Ascending aorta (tissue), 2 donors: Measurements from ENCODE around the gene HNRNPA1L2. TPM values are rescaled to one million over a fixed set of nuclear protein-coding genes. Genes with fewer than 3 reads are reported as not detected.
"Not testable (repeated sequence)": the region's sequence is repeated elsewhere in the genome, so short reads cannot be mapped to it uniquely, and the experiment has no call there.

Experiments
- DNase-seq, 2 donors: peaks; one replicate each; pipeline ENCODE4 v3.0.0-alpha.2; 2019; ENCODE audit warnings: low spot score in 2 of 2
- H3K27ac ChIP-seq, 2 donors: fragments of 200-600 bp; sonication (generic); one replicate each; pipeline ENCODE4 v1.5.1; 2016 to 2017; ENCODE audit warnings: mild to moderate bottlenecking in 1 of 2
- H3K27me3 ChIP-seq: fragments of 200-600 bp; sonication (generic); one replicate; pipeline ENCODE4 v1.5.1; 2017
- H3K36me3 ChIP-seq, 2 donors: fragments of 200-600 bp; sonication (generic); one replicate each; pipeline ENCODE4 v1.5.1; 2016
- H3K4me1 ChIP-seq, 2 donors: fragments of 200-600 bp; sonication (generic); one replicate each; pipeline ENCODE4 v1.5.1; 2016 to 2017; ENCODE audit warnings: mild to moderate bottlenecking in 1 of 2
- H3K4me3 ChIP-seq, 2 donors: fragments of 200-600 bp; sonication (generic); one replicate each; pipeline ENCODE4 v1.5.1; 2016 to 2017; ENCODE audit warnings: mild to moderate bottlenecking in 1 of 2
- H3K9me3 ChIP-seq, 2 donors: fragments of 200-600 bp; sonication (generic); one replicate each; pipeline ENCODE4 v1.5.1; 2016
- intact Hi-C: fragments of 100-400 bp; cut with DNase I; formaldehyde crosslinking; loops from one replicate; pipeline ENCODE4 v1.15.1; 2023
- total RNA-seq: library from RNA; depleted of rRNA; stranded (reverse); fragments of >200 nt; gene quantifications from one replicate; pipeline ENCODE4 v1.1.0, GENCODE V29; 2016
- TF ChIP-seq, protein P1 (sequence below), 3 experiments: fragments of 200-600 bp in 2 of 3; fragments of 450-650 bp in 1 of 3; sonication (generic) in 2 of 3; IDR thresholded peaks; one replicate each; pipeline ENCODE4 v1.5.1; 2016 to 2019; ENCODE audit warnings: antibody characterized with exemption in 3 of 3, mild to moderate bottlenecking in 1 of 3, moderate library complexity in 1 of 3

HNRNPA1L2 gene
- total RNA-seq, 1 donor from 2014 or later, result 0.32 TPM

DNA sequence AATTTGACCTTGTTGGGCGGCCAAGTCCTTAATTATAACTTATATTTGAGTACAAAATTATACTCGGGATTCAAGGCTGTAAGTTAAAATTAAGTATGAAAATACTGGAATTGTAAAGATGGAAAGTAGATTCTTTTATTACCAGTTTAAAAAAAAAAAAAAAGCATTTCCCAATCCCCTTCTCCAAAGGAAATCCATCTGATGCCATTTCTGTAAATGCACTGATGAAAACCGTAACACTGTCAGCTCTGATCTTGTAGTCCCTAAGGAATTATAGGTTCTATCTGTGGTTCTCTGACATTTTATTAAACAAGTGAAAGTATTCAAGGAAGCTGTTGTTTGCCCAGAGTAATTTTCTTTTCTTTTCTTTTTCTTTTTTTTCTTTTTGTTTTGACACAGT, 41.6 kb upstream of the HNRNPA1L2 start:
- intact Hi-C loops, result loop anchor here (10.0 kb wide), 1 partner anchor 146 kb away; the partner anchor contains the start of genes CKAP2 and VPS36
- H3K4me1 ChIP-seq, result peaks cover 0 to 7% of the 10 kb centered on the region in 2 donors

DNA sequence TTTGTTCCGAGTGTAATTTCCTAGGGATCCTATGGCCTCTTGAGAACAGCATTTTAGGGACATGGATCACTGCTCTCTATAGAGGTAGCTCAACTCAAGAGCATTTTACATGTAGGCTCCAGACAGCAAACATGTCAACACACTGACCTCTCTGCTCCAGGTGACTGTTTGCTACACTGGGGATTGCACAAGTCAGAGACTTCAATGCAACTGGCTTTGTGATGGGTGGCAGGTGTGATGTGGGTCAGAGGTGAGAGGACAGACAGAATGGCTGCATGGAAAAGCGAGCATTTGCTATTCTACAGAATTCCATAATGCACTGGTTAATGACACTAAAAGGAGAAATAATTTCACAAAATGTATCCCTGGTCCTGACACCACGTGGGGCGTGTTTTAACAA, 38.9 kb upstream of the HNRNPA1L2 start:
- not testable (repeated sequence) for H3K27ac ChIP-seq, H3K27me3 ChIP-seq, H3K36me3 ChIP-seq, H3K4me3 ChIP-seq, H3K4me1 ChIP-seq, DNase-seq, H3K9me3 ChIP-seq
- intact Hi-C loops, result loop anchor here (10.0 kb wide), 1 partner anchor 149 kb away; the partner anchor contains the start of genes CKAP2 and VPS36

More for the DNA sequence above, 41.6 kb upstream of the HNRNPA1L2 start:
- TF ChIP-seq, protein P1, sequence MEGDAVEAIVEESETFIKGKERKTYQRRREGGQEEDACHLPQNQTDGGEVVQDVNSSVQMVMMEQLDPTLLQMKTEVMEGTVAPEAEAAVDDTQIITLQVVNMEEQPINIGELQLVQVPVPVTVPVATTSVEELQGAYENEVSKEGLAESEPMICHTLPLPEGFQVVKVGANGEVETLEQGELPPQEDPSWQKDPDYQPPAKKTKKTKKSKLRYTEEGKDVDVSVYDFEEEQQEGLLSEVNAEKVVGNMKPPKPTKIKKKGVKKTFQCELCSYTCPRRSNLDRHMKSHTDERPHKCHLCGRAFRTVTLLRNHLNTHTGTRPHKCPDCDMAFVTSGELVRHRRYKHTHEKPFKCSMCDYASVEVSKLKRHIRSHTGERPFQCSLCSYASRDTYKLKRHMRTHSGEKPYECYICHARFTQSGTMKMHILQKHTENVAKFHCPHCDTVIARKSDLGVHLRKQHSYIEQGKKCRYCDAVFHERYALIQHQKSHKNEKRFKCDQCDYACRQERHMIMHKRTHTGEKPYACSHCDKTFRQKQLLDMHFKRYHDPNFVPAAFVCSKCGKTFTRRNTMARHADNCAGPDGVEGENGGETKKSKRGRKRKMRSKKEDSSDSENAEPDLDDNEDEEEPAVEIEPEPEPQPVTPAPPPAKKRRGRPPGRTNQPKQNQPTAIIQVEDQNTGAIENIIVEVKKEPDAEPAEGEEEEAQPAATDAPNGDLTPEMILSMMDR (IDR thresholded peaks at IDR 0.05), result no peak
- Histone ChIP-seq H3K36me3 (no peaks in the 10 kb centered on the region), H3K27me3 (no peaks in the 10 kb centered on the region), H3K9me3 (no peaks in the 10 kb centered on the region), H3K27ac (peak overlapping the region; percentile 70 to 91), H3K4me3 (peak overlapping the region; percentile 80 to 92)
- DNase-seq, result no peak

DNA sequence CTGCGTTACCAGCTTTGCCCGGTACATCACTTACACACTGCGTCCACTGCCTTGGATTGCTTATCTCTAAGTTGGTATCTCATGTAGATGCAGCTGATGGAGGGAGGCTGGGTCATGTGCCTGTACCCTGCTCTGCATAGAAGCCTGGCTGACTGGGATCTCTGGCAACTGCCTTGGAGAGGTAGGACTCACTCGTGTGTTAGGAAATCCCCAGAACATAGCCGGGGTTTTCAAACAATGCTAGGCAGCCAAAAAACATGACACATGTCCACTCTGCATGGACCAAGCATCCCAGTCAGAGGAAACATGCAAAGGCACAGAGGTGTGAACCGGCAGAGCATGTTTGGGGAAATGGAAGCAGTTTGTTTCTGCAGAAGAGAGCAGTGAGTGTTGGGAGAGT, 36.1 kb upstream of the HNRNPA1L2 start:
- not testable (repeated sequence) for H3K36me3 ChIP-seq, H3K27ac ChIP-seq, H3K9me3 ChIP-seq, DNase-seq, H3K4me1 ChIP-seq, H3K27me3 ChIP-seq, H3K4me3 ChIP-seq
- intact Hi-C loops, result loop anchor here (10.0 kb wide), 1 partner anchor 151 kb away; the partner anchor contains the start of genes CKAP2 and VPS36

DNA sequence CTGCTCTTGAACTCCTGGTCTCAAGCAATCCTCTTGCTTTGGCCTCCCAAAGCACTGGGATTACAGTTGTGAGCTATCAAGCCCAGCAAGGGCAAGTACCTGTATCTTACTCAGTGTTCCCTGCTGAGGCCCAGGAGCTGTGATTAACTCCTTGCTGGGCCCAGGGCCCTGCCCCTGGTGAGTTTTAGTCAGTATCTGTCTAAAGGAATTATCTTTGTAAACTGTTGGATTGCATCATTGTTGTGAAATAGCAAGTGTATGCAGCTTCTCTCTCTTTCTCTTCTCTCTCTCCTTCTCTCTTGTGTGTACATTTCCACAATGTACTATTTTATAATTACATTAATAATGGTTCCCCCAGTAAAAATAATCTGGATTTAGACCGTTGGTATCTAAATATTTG, 35.4 kb upstream of the HNRNPA1L2 start:
- H3K27ac ChIP-seq, DNase-seq, H3K4me3 ChIP-seq, H3K27me3 ChIP-seq, H3K4me1 ChIP-seq, H3K36me3 ChIP-seq, H3K9me3 ChIP-seq: not testable (repeated sequence)
- intact Hi-C loops, result loop anchor here (10.0 kb wide), 1 partner anchor 152 kb away; the partner anchor contains the start of genes CKAP2 and VPS36

DNA sequence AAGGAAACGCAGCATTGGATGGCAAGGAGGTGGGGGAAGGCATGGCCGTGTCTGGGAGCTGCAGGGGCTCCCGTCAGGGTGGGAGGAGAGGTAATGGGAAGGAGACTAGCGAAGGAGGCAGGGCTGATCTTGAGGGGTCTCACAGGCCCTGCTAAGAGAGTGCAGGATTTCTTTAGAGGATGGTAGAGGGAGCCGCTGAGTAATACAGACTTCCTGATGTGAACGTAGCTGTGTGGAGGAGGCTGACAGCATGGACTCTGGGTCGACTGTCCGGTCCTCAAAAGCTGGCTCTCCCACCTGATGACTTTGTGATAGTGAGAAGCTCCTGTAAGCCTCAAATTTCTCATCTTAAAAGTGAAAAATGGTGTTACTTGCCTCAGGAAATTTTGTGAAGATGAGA, 34.0 kb upstream of the HNRNPA1L2 start:
- not testable (repeated sequence) for H3K27ac ChIP-seq, DNase-seq, H3K36me3 ChIP-seq, H3K4me1 ChIP-seq, H3K27me3 ChIP-seq, H3K9me3 ChIP-seq, H3K4me3 ChIP-seq
- intact Hi-C loops, result loop anchor here (10.0 kb wide), 1 partner anchor 153 kb away; the partner anchor contains the start of genes CKAP2 and VPS36

DNA sequence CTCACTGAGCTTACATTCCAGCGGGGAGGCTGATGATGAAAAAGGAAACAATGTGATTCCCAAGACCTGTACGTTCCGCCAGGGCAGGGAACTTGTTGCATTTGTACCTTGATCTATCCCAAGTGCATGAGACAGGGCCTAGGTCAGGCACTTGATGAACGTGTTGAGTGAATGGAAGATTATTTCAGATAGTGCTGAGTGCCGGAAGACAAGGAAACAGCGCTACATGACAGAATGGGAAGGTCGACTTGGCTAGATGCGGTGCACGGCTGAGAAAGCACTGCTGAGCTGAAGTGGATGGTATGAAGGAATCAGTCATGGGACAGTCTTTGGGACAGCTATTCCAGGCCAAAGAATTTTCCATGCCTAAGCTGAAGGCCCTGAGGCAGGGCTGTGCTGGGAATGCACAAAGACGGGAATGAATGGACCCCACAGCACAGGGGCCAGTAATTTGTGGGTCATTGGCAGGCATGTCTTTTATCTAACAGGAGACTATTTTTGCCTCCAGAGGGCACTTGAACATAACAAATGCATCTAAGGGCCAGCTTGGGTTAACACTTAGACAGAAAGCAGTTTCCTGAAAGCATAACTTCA, 33.1 kb upstream of the HNRNPA1L2 start:
- not testable (repeated sequence) for H3K36me3 ChIP-seq, H3K9me3 ChIP-seq, H3K27me3 ChIP-seq, DNase-seq, H3K4me1 ChIP-seq, H3K4me3 ChIP-seq, H3K27ac ChIP-seq
- intact Hi-C loops, result loop anchor here (10.0 kb wide), 1 partner anchor 154 kb away; the partner anchor contains the start of genes CKAP2 and VPS36
- TF ChIP-seq, protein P1 (IDR thresholded peaks at IDR 0.05), result peak in 1 of 3 experiments; percentile 33

DNA sequence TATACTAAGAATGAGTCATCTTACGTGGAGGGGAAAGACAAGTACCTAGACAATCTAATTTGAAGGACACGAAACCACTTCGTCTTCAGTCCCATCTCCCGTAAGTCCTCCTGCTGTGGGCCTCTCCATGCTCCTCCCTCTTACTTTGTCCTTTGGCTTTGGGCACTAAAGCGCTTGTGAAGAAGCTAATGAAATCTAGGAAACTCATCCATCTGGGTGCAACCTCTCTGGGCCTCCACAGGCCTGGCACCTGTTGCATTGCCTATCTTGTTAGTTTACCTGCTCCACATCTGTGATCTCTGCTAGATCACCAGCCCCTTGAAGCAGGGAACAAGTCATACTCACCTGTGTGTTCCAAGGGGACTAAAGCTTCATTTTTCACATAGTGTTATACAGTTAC, 32.1 kb upstream of the HNRNPA1L2 start:
- H3K4me1 ChIP-seq, H3K9me3 ChIP-seq, H3K27me3 ChIP-seq, H3K36me3 ChIP-seq, intact Hi-C loops, H3K27ac ChIP-seq, DNase-seq, H3K4me3 ChIP-seq: not testable (repeated sequence)

DNA sequence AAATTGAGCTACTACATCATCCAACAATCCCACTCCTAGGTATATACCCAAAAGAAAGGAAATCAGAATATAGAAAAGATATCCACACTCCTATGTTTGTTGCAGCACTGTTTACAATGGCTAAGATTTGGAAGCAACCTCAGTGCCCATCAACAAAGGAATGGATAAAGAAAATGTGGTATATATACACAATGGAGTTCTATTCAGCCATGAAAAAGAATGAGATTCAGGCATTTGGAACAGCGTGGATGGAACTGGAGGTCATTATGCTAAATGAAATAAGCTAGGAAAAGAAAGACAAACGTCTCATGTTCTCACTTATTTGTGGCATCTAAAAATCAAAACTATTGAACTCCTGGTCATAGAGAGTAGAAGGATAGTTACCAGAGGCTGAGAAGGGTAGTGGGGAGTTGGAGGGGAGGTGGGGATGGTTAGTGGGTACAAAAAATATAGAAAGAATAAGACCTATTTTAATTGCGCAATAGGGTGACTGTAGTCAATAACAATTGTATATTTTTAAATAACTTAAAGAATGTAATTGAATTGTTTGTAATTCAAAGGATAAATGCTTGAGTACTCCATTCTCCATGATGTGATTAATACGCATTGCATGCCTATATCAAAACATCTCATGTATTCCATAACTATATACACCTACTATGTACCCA, 27.0 kb upstream of the HNRNPA1L2 start:
- H3K27me3 ChIP-seq, result no peaks in the 10 kb centered on the region
- intact Hi-C loops, result no loop called here
- no peaks in the 10 kb centered on the region for H3K36me3 ChIP-seq
- DNase-seq, result no peak
- no peak overlapping the region for H3K4me3 ChIP-seq
- TF ChIP-seq, protein P1 (IDR thresholded peaks at IDR 0.05), result no peak
- H3K27ac ChIP-seq, result no peak overlapping the region
- H3K4me1 ChIP-seq, result peaks cover 0 to 5% of the 10 kb centered on the region in 2 donors
- H3K9me3 ChIP-seq, result no peaks in the 10 kb centered on the region
